ENCODE data around the gene MBNL3.
"Not testable (repeated sequence)": the region's sequence is repeated elsewhere in the genome, so short reads cannot be mapped to it uniquely, and the experiment has no call there.

Gene MBNL3

GRCh38 chrX:132331000-132331399, 157.8 kb downstream of the MBNL3 start:
- H3K9me3 ChIP-seq (ENCODE audit: insufficient read depth, low read length), result no peaks in the 10 kb centered on the region
- no peak overlapping the region for H3K4me3 ChIP-seq (ENCODE audit: low read length)
- no peak overlapping the region for H3K4me2 ChIP-seq (ENCODE audit: low read length)
- no peak for TF ChIP-seq EZH2phosphoT487 (IDR thresholded peaks at IDR 0.05; ENCODE audit: low read depth)
- TF ChIP-seq CTCF (IDR thresholded peaks at IDR 0.05; ENCODE audit: low read depth, low read length), result no peak
- H3K79me2 ChIP-seq (ENCODE audit: low read length), result no peaks in the 10 kb centered on the region
- no peaks in the 10 kb centered on the region for H3K4me1 ChIP-seq (ENCODE audit: low read length)
- no peak overlapping the region for H2AFZ ChIP-seq (ENCODE audit: low read depth, low read length)
- H4K20me1 ChIP-seq (ENCODE audit: insufficient read depth, low read length), result no peaks in the 10 kb centered on the region
- no peak overlapping the region for H3K27ac ChIP-seq (ENCODE audit: low read length)
- H3K9ac ChIP-seq (ENCODE audit: low read length), result no peak overlapping the region
- no peaks in the 10 kb centered on the region for H3K36me3 ChIP-seq (replicated peaks; ENCODE audit: low read depth, low read length)
- no peaks in the 10 kb centered on the region for H3K27me3 ChIP-seq (ENCODE audit: low read depth, low read length)

DNA sequence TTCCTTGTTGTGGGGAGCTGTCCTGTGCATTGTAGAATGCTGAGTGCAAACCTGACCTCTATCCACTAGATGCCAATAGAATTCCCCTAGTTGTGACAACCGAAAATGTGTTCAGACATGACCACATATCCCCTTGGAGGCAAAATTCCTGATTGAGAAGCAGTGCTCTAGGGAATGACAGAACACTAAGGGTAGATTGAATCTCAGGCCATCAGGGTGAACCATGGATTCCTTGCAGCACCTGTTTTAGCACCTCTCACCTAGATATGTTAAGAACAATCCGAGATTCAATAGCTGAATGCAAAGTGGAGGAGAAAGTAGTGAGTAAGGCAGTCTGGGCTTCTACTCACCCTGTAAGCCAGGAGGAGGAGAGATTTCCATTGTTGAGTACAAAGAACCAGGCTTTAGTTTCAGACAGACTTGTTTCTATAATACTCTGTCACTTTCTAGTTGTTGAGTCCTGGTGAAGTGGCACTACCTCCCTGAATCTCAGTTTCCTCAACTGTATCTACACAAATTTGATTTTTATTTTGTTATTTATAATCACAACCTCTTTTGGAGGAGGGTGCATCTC, 158.6 kb downstream of the MBNL3 start:
- Histone ChIP-seq H4K20me1 (ENCODE audit: insufficient read depth, low read length) (no peaks in the 10 kb centered on the region), H3K4me2 (ENCODE audit: low read length) (no peak overlapping the region), H3K4me1 (ENCODE audit: low read length) (no peaks in the 10 kb centered on the region), H3K9ac (ENCODE audit: low read length) (no peak overlapping the region), H3K36me3 (replicated peaks; ENCODE audit: low read depth, low read length) (no peaks in the 10 kb centered on the region), H3K79me2 (ENCODE audit: low read length) (no peaks in the 10 kb centered on the region), H3K4me3 (ENCODE audit: low read length) (no peak overlapping the region), H3K9me3 (ENCODE audit: insufficient read depth, low read length) (no peaks in the 10 kb centered on the region), H2AFZ (ENCODE audit: low read depth, low read length) (no peak overlapping the region), H3K27me3 (ENCODE audit: low read depth, low read length) (no peaks in the 10 kb centered on the region), H3K27ac (ENCODE audit: low read length) (no peak overlapping the region)
- TF ChIP-seq CTCF (IDR thresholded peaks at IDR 0.05; ENCODE audit: low read depth, low read length) (no peak), EZH2phosphoT487 (IDR thresholded peaks at IDR 0.05; ENCODE audit: low read depth) (no peak)

DNA sequence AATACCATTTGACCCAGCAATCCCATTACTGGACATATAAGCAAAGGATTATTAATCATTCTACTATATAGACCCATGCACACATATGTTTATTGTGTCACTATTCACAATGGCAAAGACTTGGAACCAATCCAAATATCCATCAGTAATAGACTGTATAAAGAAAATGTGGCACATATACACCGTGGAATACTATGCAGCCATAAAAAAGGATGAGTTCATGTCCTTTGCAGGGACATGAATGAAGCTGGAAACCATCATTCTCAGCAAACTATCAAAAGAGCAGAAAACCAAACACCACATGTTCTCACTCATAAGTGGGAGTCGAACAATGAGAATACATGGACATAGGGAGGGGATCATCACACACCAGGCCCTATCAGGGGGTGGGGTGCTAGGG, 161.9 kb downstream of the MBNL3 start:
- H3K4me2 ChIP-seq (ENCODE audit: low read length); H3K36me3 ChIP-seq (replicated peaks; ENCODE audit: low read depth, low read length); H3K9ac ChIP-seq (ENCODE audit: low read length); H3K4me1 ChIP-seq (ENCODE audit: low read length); H3K9me3 ChIP-seq (ENCODE audit: insufficient read depth, low read length); H3K79me2 ChIP-seq (ENCODE audit: low read length); H3K27ac ChIP-seq (ENCODE audit: low read length); H3K4me3 ChIP-seq (ENCODE audit: low read length); H4K20me1 ChIP-seq (ENCODE audit: insufficient read depth, low read length); H2AFZ ChIP-seq (ENCODE audit: low read depth, low read length); H3K27me3 ChIP-seq (ENCODE audit: low read depth, low read length): not testable (repeated sequence)

Data from OCI-LY3 (cell line).